GM18858 (cell line): ENCODE results near the gene SH2D1A.
"Not testable (repeated sequence)": the region's sequence is repeated elsewhere in the genome, so short reads cannot be mapped to it uniquely, and the experiment has no call there.

Experiments used
- ATAC-seq: cut with Tn5 transposase; IDR thresholded peaks from one replicate; pipeline ENCODE4 v1.9.1; 2021; ENCODE audit not compliant: unreplicated experiment

SH2D1A gene

DNA sequence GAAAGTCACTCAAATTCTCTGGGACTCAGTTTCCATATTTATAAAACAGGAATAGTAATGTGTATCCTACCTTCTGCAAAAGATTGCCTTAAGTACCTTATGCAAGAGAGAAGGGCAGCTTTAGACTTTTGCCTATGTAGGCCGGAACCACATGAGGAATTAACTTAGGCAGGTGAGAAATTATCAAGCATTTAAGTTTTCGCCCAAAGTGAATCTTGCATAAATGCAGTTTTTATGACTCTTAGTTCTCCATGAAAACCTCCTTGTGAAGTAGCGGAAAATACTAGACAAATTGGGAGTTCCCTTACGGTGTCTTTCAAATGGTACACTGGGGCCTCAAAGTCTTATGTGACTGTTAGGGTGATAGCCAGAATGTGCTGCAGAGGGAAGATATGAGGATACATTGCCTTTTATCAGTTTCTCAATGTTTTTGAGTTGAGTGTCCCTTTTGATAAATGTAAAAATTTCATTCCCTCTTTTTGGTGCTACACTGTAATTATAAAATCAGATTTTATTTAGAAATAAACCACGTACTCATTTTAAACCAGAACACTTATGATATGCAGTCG lies 2.6 kb downstream of the SH2D1A start:
- no peak for ATAC-seq

DNA sequence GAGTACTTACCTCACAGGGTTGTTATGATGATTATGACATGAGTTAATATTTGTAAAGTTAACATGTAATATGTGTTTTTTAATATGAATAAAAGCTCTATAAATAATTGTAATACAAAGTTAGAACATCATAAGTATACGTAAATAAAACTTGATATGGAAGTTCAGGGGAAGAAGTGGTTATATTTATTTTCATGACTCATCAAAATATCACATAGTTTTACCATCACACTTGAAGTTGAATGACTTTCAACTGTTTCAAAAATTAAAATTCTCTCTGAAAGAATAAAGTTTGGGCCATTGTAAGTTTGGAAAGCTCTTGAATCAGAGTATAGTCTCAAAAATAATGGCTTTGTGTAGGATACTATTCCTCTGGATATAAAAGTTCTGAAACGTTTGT lies 8.3 kb downstream of the SH2D1A start:
- no peak for ATAC-seq

DNA sequence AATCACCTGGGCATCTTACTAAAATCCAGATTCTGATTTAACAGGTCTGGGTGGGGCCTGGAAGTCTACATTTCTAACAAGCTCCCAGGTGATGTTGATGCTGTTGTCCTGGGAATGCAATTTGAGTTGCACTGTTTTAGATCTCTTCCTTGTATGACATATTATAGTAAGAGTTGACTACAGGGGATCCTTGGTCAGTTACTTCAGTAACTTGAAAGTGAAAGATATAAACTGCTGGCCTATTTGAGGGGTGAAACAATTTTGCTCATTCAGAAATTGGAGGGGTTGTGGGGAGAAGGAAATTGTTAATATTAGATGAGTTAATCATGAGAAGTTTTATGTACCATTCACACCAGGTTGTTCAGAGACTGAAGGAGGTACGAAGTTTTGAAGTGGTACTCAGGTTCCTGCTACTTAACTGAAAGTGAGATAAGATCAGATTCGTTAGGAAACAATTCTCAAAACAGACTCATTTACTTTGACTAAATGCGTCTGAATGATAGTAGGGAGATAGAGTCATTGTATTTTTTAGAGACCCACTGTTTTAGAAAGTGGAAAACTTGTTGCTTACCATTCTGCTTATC lies 12.5 kb downstream of the SH2D1A start:
- no peak for ATAC-seq

DNA sequence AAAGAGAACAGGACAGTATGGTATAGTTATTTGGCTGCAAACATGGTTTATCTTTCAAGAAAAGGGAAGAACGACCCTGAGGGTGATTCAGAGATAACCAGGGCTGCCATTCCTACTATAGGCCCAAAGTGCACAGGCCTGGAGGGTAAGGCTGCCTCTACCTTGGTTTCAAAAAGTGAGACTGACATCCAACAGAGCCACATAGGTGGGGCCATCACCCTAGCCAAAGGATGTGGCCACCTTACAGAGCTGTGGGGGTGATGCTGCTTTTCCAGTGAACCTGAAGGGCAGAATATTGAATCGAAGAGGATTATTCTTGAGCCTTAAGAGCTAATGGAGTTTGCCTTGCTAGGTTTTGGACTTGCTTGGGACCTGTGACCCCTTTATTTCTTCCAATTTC lies 15.7 kb downstream of the SH2D1A start:
- no peak for ATAC-seq

DNA sequence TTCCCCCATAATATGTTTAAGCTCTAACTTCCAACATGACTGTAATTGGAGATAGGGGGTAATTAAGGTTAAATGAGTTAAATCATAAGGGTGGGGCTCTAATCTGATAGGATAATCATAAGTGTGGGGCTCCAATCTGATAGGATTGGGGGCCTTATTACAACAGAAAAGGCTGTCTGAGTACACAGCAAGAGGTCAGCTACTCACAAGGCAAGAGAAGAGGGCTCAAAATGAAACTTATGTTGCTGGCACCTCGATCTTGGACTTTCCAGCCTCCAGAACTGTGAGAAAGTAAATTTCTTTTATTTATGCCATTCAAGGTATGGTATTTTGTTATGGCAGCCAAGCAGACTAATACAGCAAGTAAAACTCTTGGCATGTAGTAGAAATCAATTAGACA lies 16.4 kb downstream of the SH2D1A start:
- no peak for ATAC-seq

DNA sequence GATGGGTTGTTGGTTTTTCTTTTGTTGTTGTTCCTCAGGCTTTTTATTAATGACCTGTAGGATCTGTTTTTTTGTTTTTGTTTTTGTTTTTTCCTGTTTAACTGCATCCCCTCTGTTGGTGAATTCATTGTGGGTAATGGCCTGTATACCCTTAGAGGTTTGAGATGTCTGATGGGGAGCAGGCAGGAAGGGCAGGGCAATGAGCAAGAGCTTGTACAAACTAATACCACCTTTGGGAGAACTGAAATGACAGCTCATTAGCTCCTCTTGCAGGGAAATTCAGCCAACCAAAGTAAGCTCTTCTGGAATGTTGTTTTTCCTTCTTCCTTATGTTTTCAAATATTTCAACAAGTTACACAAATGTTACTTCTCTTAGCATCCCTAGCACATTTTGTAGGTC lies 23.4 kb downstream of the SH2D1A start:
- ATAC-seq: no peak

- no peak for ATAC-seq
Measured at GRCh38 chrX:124373348-124373747, 27.0 kb downstream of the SH2D1A start.

GRCh38 chrX:124378643-124379042 lies 32.3 kb downstream of the SH2D1A start:
- no peak for ATAC-seq

- no peak for ATAC-seq
Measured at GRCh38 chrX:124383354-124383753, 37.0 kb downstream of the SH2D1A start.

- ATAC-seq: no peak
Measured at GRCh38 chrX:124386401-124386800, 40.0 kb downstream of the SH2D1A start.

DNA sequence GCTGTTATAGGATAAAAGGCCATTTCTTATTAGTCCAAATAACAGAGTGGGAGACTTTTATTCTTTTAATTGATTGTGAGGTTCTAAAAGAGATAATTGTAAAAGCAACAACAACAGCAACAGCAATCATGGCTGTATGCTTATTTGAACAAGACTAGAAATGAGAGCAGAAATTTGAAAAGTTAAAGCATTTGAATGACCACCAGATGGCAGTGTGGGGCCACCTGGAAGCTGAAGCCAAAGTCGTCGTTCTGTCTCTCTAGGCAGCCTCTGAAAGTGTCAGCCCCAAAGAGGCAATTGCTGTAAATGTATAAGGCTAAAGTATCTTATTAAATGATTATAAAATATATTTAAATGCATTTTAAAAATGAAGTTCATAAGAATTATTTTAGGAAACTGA lies 42.2 kb downstream of the SH2D1A start:
- peak; percentile 59 for ATAC-seq

GRCh38 chrX:124392794-124393193 lies 46.4 kb downstream of the SH2D1A start:
- ATAC-seq: no peak

DNA sequence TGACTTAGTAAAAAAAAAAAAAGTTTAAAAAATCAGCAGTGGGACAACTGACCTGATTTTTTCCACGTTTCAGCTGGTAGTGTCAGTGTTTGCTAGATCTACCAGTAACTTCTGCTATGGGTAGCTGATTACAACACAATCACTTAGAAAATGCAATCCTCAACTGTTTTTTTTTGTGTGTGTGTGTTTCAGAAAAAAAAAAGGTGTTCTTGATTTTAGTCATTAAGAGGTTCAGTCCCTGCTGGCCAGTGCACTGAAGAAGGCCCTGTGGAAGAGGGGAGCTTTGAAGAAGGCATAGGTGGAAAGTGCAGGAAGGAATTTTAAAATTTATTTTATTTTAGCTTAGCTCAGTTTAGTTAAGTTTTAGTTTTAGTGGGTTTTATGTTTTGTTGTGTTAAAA lies 46.9 kb downstream of the SH2D1A start:
- no peak for ATAC-seq

GRCh38 chrX:124393659-124394058 lies 47.3 kb downstream of the SH2D1A start:
- ATAC-seq: no peak

DNA sequence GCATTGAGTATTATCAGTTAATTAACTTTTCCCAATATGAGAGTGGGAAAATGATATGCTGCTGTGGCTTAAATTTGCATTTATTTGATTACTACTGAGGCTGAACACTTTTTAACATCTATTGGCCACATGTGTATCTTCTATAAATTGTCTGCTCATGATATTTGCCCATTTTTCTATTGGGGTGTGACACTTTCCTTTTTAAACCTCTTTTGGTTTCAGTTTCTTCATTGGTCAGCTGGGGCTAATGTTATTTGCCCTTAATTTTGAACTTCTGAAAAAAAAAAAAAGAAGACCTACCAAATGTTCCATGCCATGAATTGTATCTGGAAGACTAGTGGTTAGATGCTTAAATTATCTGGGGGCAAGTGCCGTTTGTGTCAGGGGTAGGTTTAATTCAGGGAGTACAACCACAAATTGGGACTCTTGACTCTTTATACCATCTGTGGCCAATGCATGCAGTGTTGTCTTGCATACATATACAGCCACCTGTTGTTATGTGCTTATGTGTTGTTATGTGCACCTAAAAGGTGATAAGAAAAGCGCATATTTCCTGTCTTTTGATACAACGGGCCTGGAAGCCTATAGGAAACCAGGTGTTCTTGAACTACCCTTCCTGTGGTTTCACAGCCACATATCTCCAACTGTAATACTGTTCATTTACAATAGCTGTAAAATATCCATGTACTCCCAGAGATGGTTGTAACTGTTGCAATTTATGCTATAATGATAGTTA lies 49.0 kb downstream of the SH2D1A start:
- peak; percentile 56 for ATAC-seq

DNA sequence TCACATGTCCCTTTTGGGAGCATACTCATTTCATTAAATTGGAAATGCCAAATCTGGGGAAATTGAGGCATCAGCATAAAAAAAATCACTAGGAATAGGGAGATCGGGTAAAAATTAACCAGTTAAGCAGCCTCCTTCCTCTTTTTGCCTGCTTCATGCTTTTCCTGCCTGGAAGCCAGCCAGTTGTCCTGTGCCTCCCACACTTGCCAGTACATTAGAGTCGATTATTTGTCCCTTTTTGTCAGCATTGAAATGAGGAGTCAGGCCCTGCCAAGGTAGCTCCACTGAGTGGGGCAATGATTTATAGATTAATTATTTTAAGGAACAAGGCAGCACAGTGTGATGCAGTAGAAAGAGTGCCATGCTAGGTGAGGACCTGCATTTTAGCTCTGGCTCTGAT lies 55.3 kb downstream of the SH2D1A start:
- no peak for ATAC-seq

DNA sequence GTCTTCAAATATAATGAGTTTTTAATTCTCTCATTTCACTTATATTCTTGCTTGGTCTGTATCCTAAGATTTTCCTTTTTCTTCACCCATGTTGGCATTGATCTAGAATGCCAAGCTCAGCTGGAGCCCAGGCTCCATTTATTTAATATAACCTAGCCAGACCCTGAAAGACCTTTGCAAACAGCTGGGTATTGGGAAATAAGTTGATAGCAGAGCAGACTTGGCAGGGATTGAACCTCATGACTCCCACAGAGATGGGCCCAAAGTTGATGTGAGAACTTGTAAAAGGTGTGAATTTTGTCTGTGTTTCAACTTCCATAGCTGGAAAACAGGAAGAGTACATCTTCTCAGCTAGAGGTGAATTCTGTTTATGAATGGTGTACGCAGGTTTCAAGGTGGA lies 59.5 kb downstream of the SH2D1A start:
- no peak for ATAC-seq

GRCh38 chrX:124406294-124407014 lies 60.1 kb downstream of the SH2D1A start:
- ATAC-seq: peak; percentile 92

DNA sequence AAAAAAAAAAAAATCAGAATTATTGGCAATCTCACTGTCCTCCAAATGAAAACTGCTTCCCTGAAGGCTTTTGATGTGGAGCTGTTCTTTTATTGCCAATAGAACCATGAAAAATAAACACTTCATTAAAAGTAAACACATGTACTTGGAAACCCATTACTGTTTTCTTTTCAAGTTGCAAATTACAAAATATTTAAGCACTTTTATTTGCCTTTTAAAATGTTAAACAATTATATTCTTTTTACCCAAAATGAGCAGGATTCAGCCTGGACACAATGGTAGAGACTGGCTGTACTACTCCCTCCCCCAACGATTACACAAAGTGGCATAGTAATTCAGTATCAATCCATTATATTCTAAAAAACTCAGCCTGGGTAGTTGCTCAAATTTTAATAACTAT lies 60.9 kb downstream of the SH2D1A start:
- no peak for ATAC-seq

DNA sequence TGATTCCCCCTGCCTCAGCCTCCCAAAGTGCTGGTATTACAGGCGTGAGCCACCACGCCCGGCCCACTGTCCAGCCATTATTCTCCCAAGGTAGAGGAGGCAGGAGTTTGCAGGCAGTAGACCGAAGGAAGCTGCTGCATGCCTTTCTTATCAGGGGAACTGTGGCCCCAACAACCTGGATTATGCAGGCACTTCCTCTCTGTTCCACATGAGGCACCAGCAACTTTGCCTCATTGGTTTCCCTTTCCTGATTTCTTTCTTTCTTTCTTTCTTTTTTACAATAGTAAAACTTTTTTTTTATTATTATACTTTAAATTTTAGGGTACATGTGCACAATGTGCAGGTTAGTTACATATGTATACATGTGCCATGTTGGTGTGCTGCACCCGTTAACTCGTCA lies 62.0 kb downstream of the SH2D1A start:
- ATAC-seq: not testable (repeated sequence)

GRCh38 chrX:124413244-124413643 lies 66.9 kb downstream of the SH2D1A start:
- ATAC-seq: no peak

DNA sequence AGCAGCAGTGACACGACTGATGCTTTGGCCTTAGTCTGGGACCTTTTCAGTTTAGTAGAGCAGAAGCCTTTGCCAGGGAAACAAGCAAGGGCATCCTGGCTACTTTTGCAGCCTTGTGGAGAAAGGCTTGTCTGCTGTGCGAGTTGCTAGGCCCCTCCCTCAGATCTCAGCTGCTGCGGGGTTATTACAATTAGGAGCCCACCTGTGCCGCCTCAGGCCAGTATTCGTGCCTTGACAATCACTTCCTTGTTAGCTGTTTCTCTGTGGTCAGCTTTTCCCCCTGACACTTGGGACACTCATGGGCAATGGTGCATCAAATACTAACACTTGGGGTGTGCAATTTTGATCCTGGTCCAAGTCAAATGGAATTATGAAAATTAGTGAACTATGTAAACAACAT lies 67.9 kb downstream of the SH2D1A start:
- no peak for ATAC-seq
